NCI-H460 (cell line): ENCODE data around the gene DEUP1. TPM values are rescaled to one million over a fixed set of nuclear protein-coding genes. Genes with fewer than 3 reads are reported as not detected.
"Not testable (repeated sequence)": the region's sequence is repeated elsewhere in the genome, so short reads cannot be mapped to it uniquely, and the experiment has no call there.

Source experiments
- DNase-seq: peaks from one replicate; pipeline ENCODE4 v3.0.0-alpha.2; 2016; ENCODE audit warnings: low read depth; ENCODE audit errors: extremely low read depth
- total RNA-seq: library from RNA; depleted of rRNA; stranded (reverse); fragments of >200 nt; shearing (Covaris generic); gene quantifications from 2 replicates; pipeline ENCODE4 v1.2.3, GENCODE V29; 2014

Gene DEUP1
- total RNA-seq, 1 experiment from 2014 or later = not detected

- DNase-seq = no peak
Measured at GRCh38 chr11:93348930-93349329, 18.4 kb downstream of the DEUP1 start.

GRCh38 chr11:93350835-93351234, 20.3 kb downstream of the DEUP1 start:
- no peak for DNase-seq

- DNase-seq = no peak
Measured at GRCh38 chr11:93359396-93359795, 28.9 kb downstream of the DEUP1 start.

- no peak for DNase-seq
Measured at GRCh38 chr11:93361435-93361834, 30.9 kb downstream of the DEUP1 start.

GRCh38 chr11:93368022-93368421, 37.5 kb downstream of the DEUP1 start:
- DNase-seq = no peak

- no peak for DNase-seq
Measured at GRCh38 chr11:93370260-93370659, 39.7 kb downstream of the DEUP1 start.

- no peak for DNase-seq
Measured at GRCh38 chr11:93389737-93390136, 59.2 kb downstream of the DEUP1 start.

- DNase-seq = no peak
Measured at GRCh38 chr11:93392867-93393266, 62.3 kb downstream of the DEUP1 start.

- DNase-seq = no peak
Measured at GRCh38 chr11:93393386-93393785, 62.8 kb downstream of the DEUP1 start.

GRCh38 chr11:93394488-93394887, 63.9 kb downstream of the DEUP1 start:
- DNase-seq = no peak

- no peak for DNase-seq
Measured at GRCh38 chr11:93396316-93396715, 65.8 kb downstream of the DEUP1 start.

- DNase-seq = no peak
Measured at GRCh38 chr11:93403930-93404329, 73.4 kb downstream of the DEUP1 start.

- no peak for DNase-seq
Measured at GRCh38 chr11:93407777-93408401, 77.3 kb downstream of the DEUP1 start.

GRCh38 chr11:93410441-93410840, 79.9 kb downstream of the DEUP1 start:
- DNase-seq = no peak

- DNase-seq = no peak
Measured at GRCh38 chr11:93411705-93412104, 81.2 kb downstream of the DEUP1 start.

- DNase-seq = no peak
Measured at GRCh38 chr11:93432247-93432646, 101.7 kb downstream of the DEUP1 start.

- DNase-seq = not testable (repeated sequence)
Measured at GRCh38 chr11:93443232-93443631, 112.7 kb downstream of the DEUP1 start.

GRCh38 chr11:93444617-93445073, 114.1 kb downstream of the DEUP1 start:
- no peak for DNase-seq

GRCh38 chr11:93458286-93458685, 127.7 kb downstream of the DEUP1 start:
- no peak for DNase-seq

GRCh38 chr11:93463666-93464065, 133.1 kb downstream of the DEUP1 start:
- DNase-seq = not testable (repeated sequence)

GRCh38 chr11:93464927-93465540, 134.5 kb downstream of the DEUP1 start:
- DNase-seq = no peak

GRCh38 chr11:93467054-93467453, 136.5 kb downstream of the DEUP1 start:
- no peak for DNase-seq

- DNase-seq = no peak
Measured at GRCh38 chr11:93468290-93468689, 137.7 kb downstream of the DEUP1 start.
